OCI-M2 (cell line): Measurements from ENCODE around the gene RNF223.

Experiments used
- DNase-seq: peaks from one replicate; lab custom pipeline; 2025; ENCODE audit not compliant: unreplicated experiment; lab: John Stamatoyannopoulos, UW

The RNF223 gene

GRCh38 chr1:1073743-1074587 is at the start of gene RNF223:
TSS of gene RNF223 (minus strand) at chr1:1074306. CDS start at chr1:1072566, 1,740 bp downstream.
- no peak for DNase-seq

GRCh38 chr1:1122981-1123480 is 48.9 kb upstream of the RNF223 start:
- no peak for DNase-seq

GRCh38 chr1:1122078-1122811 is 48.1 kb upstream of the RNF223 start:
- no peak for DNase-seq

GRCh38 chr1:1121611-1122077 is 47.5 kb upstream of the RNF223 start:
- no peak for DNase-seq

- DNase-seq = no peak
These were observed 46.9 kb upstream of the RNF223 start for GRCh38 chr1:1120866-1121591.

GRCh38 chr1:1120096-1120495 is 46.0 kb upstream of the RNF223 start:
- DNase-seq = no peak

GRCh38 chr1:1119272-1119890 is 45.3 kb upstream of the RNF223 start:
- DNase-seq = no peak

- DNase-seq = no peak
These were observed 44.7 kb upstream of the RNF223 start for GRCh38 chr1:1118876-1119220.

GRCh38 chr1:1118011-1118875 is 44.1 kb upstream of the RNF223 start:
- DNase-seq = no peak

- no peak for DNase-seq
These were observed 43.3 kb upstream of the RNF223 start for GRCh38 chr1:1117469-1117831.

GRCh38 chr1:1116701-1117468 is 42.8 kb upstream of the RNF223 start:
- DNase-seq = no peak

GRCh38 chr1:1115786-1116700 is 41.9 kb upstream of the RNF223 start, which contains the start of gene C1orf159:
TSS of gene C1orf159 (minus strand) at chr1:1116089. CDS start at chr1:1091543, 24,546 bp downstream.
- DNase-seq = peak; percentile 77

- no peak for DNase-seq
These were observed 41.2 kb upstream of the RNF223 start for GRCh38 chr1:1115136-1115785.

GRCh38 chr1:1114431-1114830 is 40.3 kb upstream of the RNF223 start:
- no peak for DNase-seq

- no peak for DNase-seq
These were observed 38.3 kb upstream of the RNF223 start for GRCh38 chr1:1112237-1112985.

GRCh38 chr1:1111516-1112236 is 37.6 kb upstream of the RNF223 start:
- DNase-seq = no peak
